ENCODE measurements around the gene INCENP.

DNA sequence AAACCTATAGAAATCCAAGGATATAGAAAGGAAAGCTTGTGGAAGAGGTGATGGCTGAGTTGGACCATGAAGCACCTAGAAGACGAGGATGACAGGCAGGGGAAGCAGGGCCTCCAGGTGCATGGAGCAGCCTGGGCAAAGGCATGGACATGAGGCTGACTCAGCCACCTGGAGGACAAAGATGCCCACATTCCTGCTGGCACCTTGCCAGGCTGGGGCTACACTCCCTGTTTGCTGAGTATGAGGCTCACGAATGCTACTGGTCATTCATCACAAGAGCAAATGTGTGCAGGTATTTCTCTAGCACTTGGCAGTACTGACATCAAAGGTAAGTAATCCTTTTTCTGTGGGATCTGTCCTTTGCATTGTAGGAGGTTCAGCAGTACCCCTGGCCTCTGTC lies 77.6 kb downstream of the INCENP start:
- TF ChIP-seq, protein P1, sequence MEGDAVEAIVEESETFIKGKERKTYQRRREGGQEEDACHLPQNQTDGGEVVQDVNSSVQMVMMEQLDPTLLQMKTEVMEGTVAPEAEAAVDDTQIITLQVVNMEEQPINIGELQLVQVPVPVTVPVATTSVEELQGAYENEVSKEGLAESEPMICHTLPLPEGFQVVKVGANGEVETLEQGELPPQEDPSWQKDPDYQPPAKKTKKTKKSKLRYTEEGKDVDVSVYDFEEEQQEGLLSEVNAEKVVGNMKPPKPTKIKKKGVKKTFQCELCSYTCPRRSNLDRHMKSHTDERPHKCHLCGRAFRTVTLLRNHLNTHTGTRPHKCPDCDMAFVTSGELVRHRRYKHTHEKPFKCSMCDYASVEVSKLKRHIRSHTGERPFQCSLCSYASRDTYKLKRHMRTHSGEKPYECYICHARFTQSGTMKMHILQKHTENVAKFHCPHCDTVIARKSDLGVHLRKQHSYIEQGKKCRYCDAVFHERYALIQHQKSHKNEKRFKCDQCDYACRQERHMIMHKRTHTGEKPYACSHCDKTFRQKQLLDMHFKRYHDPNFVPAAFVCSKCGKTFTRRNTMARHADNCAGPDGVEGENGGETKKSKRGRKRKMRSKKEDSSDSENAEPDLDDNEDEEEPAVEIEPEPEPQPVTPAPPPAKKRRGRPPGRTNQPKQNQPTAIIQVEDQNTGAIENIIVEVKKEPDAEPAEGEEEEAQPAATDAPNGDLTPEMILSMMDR (IDR thresholded peaks at IDR 0.05; ENCODE audit: poor library complexity, severe bottlenecking): no peak
- TF ChIP-seq EP300 (conservative IDR thresholded peaks at IDR 0.05; ENCODE audit: poor library complexity, severe bottlenecking) (no peak), RAD21 (conservative IDR thresholded peaks at IDR 0.05) (no peak), POLR2AphosphoS5 (IDR thresholded peaks at IDR 0.05) (no peak), SMC3 (conservative IDR thresholded peaks at IDR 0.05; ENCODE audit: poor library complexity) (no peak), EZH2 (IDR thresholded peaks at IDR 0.05; ENCODE audit: borderline replicate concordance, insufficient read depth, low read length, poor library complexity, severe bottlenecking) (no peak), TAF1 (IDR thresholded peaks at IDR 0.05; ENCODE audit: low read depth) (no peak), MXI1 (conservative IDR thresholded peaks at IDR 0.05; ENCODE audit: poor library complexity, severe bottlenecking) (no peak)
- TF ChIP-seq, protein P2, sequence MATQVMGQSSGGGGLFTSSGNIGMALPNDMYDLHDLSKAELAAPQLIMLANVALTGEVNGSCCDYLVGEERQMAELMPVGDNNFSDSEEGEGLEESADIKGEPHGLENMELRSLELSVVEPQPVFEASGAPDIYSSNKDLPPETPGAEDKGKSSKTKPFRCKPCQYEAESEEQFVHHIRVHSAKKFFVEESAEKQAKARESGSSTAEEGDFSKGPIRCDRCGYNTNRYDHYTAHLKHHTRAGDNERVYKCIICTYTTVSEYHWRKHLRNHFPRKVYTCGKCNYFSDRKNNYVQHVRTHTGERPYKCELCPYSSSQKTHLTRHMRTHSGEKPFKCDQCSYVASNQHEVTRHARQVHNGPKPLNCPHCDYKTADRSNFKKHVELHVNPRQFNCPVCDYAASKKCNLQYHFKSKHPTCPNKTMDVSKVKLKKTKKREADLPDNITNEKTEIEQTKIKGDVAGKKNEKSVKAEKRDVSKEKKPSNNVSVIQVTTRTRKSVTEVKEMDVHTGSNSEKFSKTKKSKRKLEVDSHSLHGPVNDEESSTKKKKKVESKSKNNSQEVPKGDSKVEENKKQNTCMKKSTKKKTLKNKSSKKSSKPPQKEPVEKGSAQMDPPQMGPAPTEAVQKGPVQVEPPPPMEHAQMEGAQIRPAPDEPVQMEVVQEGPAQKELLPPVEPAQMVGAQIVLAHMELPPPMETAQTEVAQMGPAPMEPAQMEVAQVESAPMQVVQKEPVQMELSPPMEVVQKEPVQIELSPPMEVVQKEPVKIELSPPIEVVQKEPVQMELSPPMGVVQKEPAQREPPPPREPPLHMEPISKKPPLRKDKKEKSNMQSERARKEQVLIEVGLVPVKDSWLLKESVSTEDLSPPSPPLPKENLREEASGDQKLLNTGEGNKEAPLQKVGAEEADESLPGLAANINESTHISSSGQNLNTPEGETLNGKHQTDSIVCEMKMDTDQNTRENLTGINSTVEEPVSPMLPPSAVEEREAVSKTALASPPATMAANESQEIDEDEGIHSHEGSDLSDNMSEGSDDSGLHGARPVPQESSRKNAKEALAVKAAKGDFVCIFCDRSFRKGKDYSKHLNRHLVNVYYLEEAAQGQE (IDR thresholded peaks at IDR 0.05; ENCODE audit: borderline replicate concordance): no peak
